GM12864 (cell line): ENCODE data around the gene PCID2.

ENCODE experiments used
- DNase-seq: peaks from one replicate; pipeline ENCODE4 v3.0.0-alpha.2; 2011; ENCODE audit warnings: low read depth
- H3K4me3 ChIP-seq: 2 replicates; pipeline ENCODE4 v1.5.1; 2011; ENCODE audit warnings: mild to moderate bottlenecking, low read depth, low read length, control low read depth
- TF ChIP-seq, protein P1 (sequence below): IDR thresholded peaks from 2 replicates; pipeline ENCODE4 v1.5.1; 2011; ENCODE audit warnings: low read depth, mild to moderate bottlenecking, moderate library complexity, low read length, control low read depth, inconsistent platforms; ENCODE audit errors: missing control alignments

Gene PCID2

DNA sequence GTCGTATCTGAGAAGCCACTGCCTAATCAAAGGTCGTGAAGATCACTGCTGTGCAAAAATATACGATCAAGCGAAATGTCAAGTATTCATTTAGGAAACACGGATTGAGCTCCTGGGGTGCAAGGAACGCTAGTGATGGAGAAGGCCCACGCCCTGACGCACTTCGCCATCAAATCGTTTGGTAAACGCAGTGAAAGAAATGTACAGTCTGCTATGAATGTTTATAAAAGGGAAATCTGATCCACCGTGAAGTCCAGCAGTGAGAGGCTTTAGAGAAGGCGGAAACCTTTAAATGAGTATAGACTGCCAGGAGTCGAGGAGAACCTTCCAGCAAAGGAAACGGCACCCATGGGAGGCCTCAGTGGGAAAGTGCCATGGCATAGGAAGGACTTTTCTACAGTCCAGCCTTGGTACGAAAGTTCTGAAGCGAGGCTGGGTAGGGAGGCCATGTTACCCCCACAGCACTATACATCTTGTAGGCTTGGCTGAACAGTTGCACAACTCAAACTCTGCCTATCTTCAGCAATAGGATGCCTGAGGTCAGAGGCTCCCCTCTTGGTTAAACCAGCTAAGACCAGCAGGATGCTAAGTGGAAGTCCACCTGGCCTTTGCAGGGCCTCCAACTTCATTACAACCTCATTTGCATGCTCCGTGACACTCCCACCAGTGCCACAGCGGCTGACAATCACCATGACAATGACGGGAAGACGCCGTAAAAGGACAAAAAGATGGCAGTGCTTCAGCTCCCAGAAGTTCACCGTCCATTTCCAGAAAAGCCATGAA, 20.4 kb downstream of the PCID2 start:
- no peak for DNase-seq
- TF ChIP-seq, protein P1, sequence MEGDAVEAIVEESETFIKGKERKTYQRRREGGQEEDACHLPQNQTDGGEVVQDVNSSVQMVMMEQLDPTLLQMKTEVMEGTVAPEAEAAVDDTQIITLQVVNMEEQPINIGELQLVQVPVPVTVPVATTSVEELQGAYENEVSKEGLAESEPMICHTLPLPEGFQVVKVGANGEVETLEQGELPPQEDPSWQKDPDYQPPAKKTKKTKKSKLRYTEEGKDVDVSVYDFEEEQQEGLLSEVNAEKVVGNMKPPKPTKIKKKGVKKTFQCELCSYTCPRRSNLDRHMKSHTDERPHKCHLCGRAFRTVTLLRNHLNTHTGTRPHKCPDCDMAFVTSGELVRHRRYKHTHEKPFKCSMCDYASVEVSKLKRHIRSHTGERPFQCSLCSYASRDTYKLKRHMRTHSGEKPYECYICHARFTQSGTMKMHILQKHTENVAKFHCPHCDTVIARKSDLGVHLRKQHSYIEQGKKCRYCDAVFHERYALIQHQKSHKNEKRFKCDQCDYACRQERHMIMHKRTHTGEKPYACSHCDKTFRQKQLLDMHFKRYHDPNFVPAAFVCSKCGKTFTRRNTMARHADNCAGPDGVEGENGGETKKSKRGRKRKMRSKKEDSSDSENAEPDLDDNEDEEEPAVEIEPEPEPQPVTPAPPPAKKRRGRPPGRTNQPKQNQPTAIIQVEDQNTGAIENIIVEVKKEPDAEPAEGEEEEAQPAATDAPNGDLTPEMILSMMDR, result no peak
- H3K4me3 ChIP-seq, result no peak overlapping the region

DNA sequence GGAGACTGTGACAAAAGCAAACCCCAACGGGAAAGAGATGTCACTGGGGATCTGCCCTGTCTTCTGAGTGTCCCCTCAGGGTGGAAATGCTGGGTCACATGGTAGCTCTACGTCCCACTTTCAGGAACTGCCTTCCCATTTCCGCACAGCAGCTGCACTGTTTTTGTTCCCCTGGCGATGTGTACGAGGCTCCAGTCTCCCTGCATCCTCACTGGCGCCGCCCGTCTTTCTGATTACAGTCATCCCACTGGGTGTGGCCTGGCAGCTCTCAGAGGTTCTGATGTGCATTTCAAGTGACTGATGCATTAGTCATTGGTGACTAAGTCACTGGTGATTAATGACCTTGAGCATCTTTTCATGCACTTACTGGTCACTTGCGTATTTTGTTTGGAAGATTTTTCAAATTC, 21.2 kb downstream of the PCID2 start:
- TF ChIP-seq, protein P1, result no peak
- DNase-seq, result no peak
- no peak overlapping the region for H3K4me3 ChIP-seq

DNA sequence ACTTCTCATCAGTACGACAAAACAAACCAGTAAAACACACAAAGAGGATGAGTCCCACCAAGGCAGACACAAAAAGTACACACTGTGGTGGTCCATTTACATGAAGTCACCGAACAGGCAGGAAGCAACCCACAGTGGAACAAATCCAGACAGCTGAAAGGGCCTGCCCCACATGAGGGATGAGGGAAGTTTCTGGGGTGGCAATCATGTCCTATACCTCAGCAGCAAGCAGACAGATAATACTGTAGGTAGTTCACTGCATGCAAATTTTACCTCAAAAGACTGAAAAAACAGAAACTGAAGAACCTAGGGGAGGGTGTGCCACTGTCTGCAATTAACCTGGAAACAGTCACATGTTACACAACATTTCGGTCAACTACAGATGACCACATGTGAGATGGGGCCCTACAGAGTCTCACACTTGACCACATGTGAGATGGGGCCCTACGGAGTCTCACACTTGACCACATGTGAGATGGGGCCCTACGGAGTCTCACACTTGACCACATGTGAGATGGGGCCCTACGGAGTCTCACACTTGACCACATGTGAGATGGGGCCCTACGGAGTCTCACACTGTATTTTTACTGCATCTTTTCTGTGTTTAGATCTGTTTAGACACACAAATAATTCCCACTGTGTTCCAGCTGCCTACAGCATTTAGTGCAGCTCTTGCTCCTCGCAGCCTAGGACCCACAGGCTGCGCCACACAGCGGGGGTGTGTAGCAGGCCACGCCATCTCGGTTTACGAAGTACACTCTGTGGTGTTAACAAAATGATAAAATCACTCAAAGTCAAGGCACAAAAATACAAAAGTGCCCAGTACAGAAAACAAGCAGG, 22.2 kb downstream of the PCID2 start:
- H3K4me3 ChIP-seq, result no peak overlapping the region
- DNase-seq, result no peak
- TF ChIP-seq, protein P1, result no peak

DNA sequence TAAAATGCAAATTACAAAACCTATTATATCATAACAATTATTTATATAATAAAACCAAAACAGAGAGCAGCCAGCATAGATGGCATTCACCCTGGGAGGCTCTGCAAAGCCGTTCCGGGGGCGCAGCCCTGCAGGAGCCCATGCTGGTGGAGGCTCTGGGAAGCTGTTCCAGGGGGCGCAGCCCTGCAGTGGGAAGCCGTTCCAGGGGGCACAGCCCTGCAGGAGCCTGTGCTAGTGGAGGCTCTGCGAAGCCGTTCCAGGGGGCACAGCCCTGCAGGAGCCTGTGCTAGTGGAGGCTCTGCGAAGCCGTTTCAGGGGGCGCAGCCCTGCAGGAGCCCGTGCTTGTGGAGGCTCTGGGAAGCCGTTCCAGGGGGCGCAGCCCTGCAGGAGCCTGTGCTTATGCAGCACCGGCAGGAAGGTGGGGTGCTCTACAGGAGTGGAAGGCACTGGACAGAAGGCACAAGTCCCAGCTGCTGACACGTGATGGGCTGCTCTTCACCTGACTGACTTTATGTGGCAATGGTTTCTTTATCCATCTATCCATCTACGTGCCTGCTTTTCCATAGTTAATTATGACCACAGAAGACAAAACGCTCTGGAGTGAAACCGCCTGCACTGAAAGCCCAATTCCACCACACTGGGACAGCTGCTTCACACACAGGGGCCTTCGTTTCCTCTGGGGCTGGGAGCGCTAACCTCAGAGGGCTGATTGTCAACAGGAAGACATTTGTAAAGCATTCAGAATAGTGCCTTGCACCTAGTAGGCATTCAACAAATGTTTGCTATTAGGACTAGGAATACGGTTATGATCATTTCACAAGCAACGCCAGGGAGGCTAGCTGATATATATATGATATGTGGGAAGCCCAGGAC, 23.7 kb downstream of the PCID2 start:
- no peak overlapping the region for H3K4me3 ChIP-seq
- TF ChIP-seq, protein P1, result no peak
- DNase-seq, result no peak

DNA sequence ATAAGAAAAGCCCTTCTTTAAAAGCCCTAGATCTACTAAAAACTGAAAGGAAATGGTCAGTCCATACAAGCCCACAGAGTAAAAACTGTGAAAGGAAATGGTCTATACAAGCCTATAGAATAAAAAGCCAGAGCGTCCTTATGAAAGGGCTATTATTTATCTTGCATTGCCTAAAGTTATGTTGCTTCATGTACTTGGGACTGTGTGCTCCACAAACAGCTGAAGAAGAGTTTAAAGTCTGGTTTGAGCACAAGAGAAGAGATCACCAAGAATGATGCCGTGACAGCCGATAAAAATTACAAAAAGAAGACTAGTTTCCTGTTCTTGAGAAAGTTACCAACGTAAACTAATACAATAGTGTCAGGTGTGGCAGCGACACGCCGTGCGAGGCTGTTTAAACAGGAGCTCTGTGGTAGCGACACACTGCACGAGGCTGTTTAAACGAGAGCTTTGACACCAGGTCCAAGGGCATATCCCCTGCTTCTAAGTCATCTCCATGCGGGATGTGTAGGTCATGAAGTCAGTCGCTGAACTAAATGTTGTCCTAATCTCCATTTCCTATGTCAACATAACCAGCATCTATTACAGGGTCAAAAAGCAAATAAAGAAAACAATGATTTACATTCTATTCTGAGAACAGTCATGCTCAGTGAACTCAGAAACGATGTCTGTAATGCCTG, 24.9 kb downstream of the PCID2 start:
- no peak overlapping the region for H3K4me3 ChIP-seq
- no peak for DNase-seq
- TF ChIP-seq, protein P1, result no peak

DNA sequence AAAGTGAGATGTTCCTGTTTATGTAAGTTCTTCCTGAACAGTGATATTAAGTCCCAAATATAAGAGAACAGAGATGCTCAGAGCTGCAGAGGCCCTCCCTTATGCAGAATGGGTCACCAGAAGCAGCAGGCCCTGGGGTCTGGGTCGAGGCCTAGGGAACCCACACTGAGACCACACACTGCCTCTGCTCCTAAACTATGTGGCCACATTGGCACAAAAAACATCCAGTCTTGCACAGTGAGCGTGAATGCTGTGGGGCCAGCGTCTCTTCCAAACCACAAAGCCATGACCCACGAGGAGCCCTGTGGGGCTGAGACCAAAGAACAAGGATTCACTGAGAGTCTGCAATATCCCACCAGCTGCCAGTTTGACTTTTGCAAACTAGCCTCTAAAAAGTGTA, 26.4 kb downstream of the PCID2 start:
- no peak overlapping the region for H3K4me3 ChIP-seq
- DNase-seq, result no peak
- TF ChIP-seq, protein P1, result no peak
